ENCODE measurements around the gene SYT1.
"Not testable (repeated sequence)": the region's sequence is repeated elsewhere in the genome, so short reads cannot be mapped to it uniquely, and the experiment has no call there.

The SYT1 gene

DNA sequence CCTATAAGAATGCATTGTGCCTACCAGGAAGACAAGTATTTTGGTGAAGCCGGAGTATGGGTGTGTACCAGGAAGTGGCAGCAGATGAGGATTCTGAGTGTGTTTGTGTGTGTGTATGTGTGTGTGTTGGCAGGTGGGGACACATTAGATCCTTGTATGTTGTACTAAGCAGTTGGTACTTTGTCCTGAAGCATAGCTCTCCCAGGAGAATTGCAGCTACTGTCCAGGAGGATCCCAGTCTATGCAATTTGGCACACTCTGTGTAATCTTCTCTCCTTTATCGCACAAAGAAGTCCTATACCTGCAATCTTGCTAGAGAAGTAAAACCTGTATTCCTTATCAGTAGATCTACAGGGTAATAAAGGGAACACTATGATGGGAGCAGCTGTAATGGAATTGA, 549.7 kb downstream of the SYT1 start:
- no peak for DNase-seq

DNA sequence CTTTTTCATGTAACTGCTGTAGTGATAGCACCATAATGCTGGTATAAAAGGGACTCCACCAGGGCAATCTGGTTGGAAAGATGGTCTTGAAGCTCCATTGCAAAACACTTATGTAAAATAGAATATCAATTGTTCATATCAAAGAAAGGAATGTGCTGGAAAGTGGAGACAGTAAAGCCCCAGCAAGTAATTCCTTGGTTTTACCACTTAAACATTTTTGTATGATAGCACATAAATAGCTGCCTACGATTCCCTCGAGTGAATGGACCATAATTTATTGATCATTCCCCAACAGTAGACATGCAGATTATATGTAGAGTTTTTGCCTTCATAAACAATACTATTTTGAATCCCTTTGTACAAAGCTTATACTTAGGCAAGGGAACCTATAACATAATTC, 550.7 kb downstream of the SYT1 start:
- no peak for DNase-seq

DNA sequence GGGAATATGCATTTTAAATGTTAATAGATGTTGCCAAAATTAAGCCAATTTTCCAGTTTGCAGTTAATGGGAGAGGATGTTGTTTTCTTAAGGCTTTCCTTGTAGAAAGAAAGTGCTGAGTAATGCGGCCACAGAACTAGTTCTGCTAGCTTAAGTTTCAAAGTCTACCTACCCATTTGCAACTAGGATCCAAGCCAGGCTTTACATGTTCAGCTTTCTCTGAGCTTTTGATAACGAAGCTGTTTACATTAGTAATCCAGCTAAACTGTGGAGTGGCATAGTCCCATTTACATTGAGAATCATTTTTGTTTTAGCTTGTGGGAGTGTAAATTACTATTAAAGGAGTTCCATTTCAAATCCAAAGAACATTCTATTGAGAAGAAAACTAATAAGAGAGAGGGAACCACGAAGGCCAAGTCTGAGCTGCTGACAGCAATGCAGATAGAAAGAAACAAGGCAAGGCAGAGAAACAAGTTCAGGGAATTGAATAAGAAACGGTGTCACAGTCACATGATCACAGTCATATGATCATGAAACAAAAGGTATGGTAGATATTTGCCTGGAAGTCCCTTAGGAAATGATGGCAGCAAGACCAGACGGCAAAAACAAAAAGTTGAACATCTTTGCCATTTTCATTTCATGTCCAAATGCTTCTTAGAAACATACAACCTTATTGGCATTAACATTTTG, 551.3 kb downstream of the SYT1 start:
- no peak for DNase-seq

DNA sequence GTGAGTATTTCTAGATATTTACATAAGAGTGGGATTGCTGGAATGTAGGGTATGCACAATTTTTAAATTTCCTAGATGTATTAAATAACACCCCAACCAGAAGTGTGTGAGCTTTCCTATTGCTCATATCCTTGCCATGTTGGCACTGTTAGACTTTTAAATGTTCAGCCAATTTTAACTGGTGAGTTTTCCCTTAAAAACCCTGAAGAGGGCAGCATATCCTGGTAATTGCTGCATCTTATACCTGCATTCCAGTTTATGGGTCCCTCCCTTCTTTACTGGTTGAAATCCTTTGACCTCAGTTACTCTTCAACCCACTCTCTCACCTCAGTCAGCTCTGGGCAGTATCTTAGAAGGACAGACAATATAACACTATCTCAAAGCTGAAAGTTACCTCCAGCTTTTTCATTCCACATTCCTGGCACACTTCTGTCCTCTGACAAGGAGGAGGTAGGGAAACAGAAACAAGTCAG, 555.6 kb downstream of the SYT1 start:
- DNase-seq, result no peak

DNA sequence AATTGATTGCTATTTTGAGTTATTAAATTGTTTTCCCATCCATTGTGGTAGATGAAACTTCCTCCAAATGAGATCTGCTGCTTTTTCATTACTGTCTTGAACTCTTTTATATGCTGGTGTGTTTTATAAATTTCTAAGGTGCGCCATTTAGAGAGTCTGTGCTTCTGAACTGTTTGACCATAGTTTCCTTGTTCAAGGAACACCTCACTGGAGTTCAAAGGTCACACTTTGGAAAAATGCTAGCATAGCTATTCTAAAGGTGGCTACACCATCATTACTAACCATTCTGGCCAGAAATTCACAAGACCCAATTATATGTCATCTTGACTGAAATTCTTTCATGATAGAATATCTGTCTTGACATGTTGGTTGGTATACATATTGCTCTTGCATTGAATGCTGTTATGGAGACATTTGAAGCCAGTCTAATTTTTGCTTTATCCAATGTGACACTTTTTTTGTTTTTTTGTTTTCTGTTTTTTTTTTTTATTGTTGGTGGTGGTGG, 556.7 kb downstream of the SYT1 start:
- no peak for DNase-seq

DNA sequence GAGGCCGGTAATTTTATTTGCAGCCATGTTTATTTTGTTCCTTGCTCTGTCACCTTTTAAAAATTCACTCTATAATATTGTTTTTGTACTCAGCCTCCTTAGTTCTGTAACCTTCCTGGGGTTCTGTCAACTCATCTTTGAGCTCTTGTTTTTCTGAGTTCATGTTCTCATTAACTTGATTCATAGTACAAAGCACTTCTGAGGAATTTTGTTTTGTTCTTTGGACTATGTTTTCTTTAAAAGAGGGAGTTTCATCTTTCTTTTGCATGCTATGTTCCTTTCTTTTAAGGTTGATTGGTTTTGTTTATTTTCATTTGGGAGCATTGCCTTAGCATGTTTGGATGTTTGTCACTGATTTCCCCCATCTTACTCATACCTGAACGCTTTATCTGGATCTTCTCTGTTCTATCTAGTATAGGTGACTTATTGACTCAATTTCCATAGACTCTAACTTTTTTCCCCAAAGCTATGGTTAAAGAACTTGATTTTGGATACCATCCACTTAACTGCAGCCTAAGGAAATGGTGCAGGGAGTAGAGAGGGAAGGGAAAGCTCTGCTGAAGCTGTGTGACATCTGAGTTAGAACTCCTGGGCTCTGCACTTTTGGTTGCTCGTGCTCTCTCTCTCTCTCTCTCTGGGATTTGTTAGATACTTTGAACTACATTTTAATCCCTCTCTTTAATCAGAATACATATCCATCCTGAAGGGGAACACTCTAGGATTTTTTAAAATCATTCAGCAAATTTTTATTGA, 557.7 kb downstream of the SYT1 start:
- DNase-seq, result no peak

DNA sequence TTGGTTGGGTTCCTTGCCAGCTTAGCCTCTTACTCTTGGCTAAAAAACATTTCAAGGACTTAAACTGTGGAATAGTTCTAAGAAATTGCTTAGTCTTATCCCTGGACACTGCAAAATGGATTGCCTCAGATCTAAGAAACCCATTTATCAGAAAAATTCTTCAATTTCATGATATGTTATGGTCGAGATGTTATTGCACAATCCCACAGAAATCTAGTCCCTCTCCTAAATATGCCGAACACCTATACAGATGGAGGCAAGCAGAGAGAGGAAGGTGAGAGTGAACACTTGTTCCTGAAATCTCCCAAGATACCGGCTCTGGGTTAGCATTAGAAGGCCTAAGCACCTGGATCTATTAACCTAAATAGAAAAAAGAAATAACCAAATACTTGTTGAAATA, 559.0 kb downstream of the SYT1 start:
- no peak for DNase-seq

DNA sequence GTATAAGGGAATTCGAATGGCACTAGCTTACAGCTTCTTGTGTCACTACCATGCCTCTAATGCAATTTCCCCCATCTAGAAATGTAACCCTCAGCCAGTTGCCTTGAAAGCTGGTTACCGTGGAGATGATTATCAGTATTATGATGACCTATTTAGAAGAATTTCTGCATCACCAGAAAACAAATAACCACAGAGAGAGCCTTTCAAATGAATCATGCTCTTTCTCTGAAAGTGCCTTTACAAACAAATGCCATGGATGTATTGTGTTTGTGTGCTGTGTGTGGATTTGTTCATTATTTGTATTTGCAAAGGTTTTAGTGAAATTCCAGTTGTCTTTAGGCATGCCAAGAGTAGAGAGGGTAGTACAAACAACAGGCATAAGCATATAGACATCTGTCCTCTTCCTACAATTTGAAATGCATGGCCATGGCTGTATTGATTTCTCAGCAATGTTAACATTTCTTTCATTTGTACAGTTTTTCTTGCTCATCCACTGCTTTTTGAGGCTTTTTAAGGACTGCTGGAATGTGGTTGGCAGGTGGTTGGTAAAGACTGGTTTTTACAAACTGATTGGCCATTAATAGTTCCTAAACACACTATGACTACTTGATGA, 559.6 kb downstream of the SYT1 start:
- DNase-seq, result peak; percentile 77

DNA sequence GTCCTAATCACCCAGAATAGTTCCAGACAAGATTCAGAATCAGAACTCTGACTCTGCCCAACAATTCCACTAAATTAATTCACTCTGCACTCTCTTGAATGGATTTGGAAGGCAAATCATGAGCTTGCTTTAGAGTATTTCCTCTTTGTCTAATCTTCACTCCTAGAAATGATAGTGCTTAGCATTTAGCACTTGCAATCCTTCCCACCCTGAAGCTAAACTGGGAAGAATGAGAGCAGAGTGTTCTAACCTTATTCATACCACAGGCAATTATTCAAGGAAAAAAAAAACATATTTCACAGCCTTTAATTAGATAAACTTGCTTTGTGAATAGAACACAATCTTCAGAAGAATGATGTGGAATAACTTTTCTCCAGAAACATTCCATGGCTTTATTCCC, 561.5 kb downstream of the SYT1 start:
- DNase-seq, result no peak

DNA sequence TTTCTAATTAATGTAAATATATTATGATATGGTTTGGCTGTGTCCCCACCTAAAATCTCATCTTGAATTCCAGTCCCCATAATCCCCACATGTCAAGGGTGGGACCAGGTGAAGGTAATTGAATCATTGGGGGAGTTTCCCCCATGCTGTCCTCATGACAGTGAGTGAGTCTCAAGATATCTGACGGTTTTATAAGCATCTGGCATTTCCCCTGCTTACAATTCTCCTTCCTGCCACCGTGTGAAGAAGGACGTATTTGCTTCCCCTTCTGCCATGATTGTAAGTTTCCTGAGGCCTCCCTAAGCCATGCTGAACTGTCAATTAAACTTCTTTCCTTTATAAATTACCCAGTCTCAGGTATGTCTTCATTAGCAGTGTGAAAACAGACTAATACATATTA, 562.2 kb downstream of the SYT1 start:
- not testable (repeated sequence) for DNase-seq

DNA sequence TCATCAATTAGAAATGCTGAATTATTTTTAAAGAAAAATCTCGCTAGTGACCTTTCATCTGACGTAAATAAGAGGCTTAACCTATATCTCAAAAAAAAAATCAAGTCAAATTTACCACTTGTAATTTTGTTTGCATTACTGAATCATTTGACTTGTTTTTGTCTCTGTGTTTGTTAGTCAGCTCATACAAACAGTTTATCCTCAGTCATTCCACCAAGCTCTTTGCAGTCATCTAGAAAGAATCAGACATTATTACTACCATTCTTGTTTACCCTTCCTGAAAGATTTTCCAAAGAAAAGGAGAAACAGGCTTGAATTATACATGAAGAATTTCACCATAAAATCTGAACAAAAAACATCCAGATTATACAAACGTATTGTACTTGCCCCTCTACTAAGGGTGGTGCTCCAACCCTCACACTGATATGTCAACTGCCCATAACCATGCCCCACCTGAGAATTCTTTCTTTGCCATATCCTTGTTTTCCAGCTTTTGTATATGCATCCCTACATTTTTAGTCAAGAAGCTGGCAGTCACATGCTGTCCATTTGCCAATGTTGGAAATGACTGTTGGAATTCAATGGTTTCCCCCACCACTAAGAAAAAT, 569.0 kb downstream of the SYT1 start:
- DNase-seq, result no peak

DNA sequence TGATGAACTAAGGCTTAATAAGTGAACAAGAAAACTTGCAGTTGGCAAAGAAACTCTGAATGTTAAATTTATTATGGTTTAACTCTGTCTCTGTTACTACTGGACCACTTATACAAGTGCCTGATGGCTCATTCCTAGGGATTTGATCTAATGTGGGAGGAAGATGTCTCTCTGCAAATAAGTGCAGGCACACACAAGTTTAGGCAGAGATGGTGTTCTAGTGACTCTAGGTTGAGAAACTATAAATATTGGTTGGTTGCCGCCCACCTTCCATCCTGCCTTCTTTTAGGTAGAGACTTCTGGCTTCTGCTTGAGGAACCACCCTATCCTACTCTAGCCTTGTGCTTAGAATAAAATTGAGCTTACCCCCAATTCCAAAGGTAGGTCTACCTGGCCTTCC, 570.0 kb downstream of the SYT1 start:
- no peak for DNase-seq

DNA sequence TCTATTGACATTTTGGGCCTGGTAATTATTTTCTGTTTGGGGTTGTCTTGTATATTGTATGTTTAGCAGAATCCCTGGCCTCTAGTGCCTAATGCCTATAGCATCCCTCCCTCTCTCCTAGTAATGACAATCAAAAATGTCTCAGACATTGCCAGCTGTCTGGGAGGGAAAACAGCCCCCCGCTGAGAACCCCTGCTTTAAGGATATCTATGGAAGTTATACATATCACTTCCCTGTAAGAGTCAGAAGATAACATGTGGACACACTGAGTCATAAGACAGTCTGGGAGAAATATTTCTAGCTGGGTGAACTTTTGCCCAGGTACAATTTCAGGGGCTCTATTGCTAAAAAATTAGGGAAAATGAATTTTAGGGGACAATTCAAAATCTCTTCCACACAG, 571.2 kb downstream of the SYT1 start:
- no peak for DNase-seq

DNA sequence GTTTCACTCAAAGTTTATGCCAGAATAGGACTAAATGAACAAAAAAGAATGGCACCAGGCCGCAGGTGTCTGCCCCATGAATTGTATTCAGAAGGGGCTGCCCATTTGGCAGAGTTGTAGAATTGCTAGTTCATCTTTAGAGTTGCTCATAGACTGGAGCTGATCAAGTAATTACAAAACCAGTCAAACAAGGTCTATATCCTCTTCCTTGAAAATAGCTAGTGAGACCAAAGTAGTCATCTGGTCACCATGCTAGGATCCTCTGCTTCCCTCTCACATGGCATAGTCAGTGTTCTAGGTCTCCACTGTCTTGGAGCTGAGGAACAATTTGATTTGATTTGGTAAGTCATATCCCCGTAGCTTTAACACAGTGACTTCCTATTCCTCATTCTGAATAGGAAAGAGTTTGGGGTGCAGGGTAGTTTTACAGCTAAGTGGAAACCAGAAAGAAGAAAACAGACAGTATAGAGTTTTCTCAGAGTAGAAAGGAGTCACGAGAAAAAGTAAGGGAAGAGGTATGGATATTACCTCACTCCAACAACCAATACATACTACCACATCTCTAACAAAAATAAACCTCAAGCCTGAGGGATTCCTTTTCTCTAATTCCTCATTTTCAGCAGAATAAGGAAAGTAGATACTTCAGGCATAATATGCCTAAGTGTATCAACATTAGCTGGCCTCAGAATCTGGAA, 574.1 kb downstream of the SYT1 start:
- DNase-seq, result no peak

DNA sequence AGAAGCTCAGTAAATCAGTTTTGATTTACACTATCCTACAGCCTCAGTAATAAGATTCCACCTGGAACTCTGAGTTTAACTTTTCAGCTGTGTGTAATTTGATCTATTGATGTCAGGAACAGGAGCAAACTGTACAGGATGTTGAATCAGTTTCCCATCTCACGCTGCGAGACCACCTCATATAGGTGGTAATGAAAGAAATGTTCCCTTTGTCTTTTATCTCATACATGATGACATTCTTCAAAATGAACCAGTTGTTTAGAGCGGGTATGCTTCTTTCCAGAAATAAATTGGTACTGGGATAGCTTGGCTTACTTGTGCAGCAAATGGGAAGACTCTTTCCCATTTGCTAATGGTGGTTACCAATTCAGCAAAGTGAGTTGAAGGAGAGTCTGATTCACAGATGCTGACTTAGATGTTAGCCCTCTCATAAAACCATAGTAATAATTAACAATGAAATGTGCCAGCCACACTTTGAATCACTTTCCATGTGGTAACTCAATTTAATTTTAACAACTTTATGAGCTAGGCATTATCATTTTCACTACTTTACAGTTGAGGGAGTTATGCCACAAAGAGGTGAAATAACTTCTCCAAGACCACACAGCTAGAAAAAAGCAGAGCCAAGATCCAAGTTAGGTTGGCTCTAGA, 574.7 kb downstream of the SYT1 start:
- DNase-seq, result no peak

DNA sequence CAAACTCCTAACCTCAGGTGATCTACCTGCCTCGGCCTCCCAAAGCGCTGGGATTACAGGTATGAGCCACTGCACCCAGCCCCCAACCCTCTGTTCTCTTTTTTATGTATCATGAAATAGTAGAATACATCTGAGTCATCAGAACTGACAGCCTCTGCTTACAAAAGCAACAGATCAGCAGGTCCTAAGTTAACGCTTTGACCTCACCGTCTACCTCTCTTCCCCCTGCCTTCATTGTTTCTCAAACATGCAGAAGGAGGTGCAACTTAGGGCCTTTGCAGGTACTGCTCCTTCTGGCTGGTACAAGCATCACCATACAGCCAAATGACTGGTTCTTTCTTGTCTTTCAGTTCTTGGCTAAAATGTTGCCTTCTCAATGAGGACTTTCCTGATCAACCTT, 577.0 kb downstream of the SYT1 start:
- no peak for DNase-seq

DNA sequence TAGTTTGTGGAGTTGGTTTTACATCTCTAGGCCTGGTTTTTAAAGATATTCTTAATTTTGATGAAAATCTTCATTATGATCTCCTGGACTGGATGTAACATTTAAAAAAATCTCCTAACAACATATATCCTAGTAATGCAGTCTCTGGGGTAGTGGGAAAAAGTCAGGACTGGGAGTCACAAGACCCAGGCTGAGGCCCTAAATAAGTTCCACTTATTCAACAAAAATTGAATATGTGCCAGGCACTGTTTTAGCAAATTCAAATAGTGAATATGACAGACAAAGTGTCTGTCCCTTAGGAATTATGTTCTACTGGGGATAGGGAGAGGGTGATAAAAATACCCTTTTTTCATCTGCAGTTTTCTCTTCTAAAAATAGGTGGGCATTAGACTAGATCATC, 577.8 kb downstream of the SYT1 start:
- no peak for DNase-seq

DNA sequence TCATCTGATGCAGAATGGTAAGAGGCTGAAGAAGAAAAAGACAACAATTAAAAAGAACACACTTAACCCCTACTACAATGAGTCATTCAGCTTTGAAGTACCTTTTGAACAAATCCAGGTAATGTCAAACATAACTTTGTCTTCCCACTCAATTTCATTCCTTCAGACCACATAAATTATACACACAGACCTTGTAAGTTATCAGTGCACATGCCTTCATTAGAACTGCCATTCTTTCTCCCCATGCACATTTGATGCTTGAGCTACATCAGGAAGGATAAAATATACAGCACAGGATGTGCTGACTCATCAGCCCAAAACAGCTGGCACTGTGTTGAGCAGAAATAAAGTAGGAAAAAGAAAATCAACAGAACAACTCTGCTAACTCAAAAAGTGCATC, 579.5 kb downstream of the SYT1 start:
- no peak for DNase-seq

DNA sequence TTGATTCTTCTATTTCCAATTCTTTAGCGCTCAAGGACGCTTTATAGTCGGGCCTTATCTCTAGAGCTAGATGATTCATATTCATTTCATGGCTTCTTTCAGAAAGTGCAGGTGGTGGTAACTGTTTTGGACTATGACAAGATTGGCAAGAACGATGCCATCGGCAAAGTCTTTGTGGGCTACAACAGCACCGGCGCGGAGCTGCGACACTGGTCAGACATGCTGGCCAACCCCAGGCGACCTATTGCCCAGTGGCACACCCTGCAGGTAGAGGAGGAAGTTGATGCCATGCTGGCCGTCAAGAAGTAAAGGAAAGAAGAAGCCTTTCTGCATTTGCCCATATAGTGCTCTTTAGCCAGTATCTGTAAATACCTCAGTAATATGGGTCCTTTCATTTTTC, 584.2 kb downstream of the SYT1 start:
- DNase-seq, result no peak

DNA sequence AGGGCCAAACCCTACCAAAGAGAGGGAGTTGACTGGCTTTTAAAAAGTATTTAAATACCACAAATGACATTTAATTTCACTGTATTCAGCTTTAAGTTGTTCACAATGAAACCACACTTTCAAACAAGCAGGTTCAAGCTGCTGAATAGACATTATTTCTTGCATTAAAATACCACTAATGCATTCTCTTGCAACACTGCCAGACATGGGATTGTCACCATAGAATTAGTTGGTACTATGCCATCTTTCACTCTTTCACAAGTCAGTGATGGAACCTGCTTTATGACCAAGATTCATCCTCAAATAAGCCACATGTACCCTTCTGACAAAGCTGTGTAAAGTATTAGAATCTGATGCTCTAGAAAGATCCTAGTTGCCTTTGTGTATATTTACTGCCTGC, 586.8 kb downstream of the SYT1 start:
- no peak for DNase-seq

DNA sequence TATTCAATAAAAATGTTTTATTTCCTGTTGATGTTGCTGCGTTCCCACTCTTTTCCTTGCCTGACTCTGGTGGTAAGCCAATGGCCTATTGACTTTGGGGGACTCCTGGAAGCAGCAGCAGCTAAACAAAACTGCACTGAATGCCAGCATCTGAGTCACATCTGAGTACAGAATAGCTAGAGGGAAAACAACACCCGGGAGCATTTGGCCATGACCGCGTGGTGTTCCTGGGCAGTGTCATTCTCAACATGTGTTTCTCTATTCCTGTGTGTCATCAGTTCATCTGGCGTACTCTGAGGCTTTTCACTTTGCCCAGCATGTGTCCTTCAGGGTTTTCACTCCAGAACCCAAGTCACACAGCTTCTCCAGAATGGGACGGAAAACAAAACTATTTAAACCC, 587.4 kb downstream of the SYT1 start:
- DNase-seq, result peak; percentile 15

DNA sequence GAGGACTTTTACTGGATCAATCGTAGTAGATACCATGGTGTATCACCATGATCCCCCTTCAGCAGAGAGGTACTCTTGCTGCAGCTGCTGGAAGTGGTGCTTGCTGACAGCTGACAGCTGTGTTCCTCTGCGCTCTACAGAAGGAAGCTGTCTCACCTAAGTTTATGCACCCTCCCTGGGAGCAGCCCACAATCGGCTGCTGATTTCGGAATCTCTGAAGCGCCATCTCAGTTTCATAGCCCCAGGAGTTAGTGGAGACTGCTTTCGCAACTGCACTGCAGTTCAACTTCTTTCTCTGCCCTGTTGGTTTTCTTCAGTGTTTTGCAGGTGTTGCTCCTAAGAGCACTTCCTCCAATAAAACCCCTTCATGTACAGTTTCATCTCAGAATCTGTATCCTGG, 588.3 kb downstream of the SYT1 start:
- no peak for DNase-seq
